ENCODE data around the gene ZDHHC18.
"Not testable (repeated sequence)": the region's sequence is repeated elsewhere in the genome, so short reads cannot be mapped to it uniquely, and the experiment has no call there.

GRCh38 chr1:26873097-26873496 lies 46.6 kb downstream of the ZDHHC18 start:
- TF ChIP-seq CTCF (IDR thresholded peaks at IDR 0.05; ENCODE audit: low read depth, low read length); EZH2phosphoT487 (IDR thresholded peaks at IDR 0.05; ENCODE audit: low read depth): not testable (repeated sequence)

All from OCI-LY3 (cell line).